ENCODE data around the gene STAMBP.

STAMBP gene

GRCh38 chr2:73844087-73844486 lies 15.3 kb downstream of the STAMBP start:
- TF ChIP-seq TARDBP (IDR thresholded peaks at IDR 0.05), result no peak
- no peak for TF ChIP-seq ZNF384 (IDR thresholded peaks at IDR 0.05)
- no peak for TF ChIP-seq FOXM1 (IDR thresholded peaks at IDR 0.05; ENCODE audit: borderline replicate concordance)
- TF ChIP-seq FOXK2 (IDR thresholded peaks at IDR 0.05), result no peak
- no peak for TF ChIP-seq LEF1 (IDR thresholded peaks at IDR 0.05; ENCODE audit: borderline replicate concordance)
- POLR2A ChIA-PET, result no interaction called here
- DNase-seq (ENCODE audit: extremely low spot score), result no peak
- CTCF ChIA-PET, result no interaction called here

- CTCF ChIA-PET, result no interaction called here
- no peak for DNase-seq (ENCODE audit: extremely low spot score)
- POLR2A ChIA-PET, result no interaction called here
- TF ChIP-seq FOXA1 (IDR thresholded peaks at IDR 0.05) (no peak), FOXM1 (IDR thresholded peaks at IDR 0.05; ENCODE audit: borderline replicate concordance) (no peak), ARNT (IDR thresholded peaks at IDR 0.05) (no peak), ELF4 (IDR thresholded peaks at IDR 0.05) (no peak)
Measured at GRCh38 chr2:73850009-73850408, 21.2 kb downstream of the STAMBP start.

- ChIA-PET POLR2A (no interaction called here), CTCF (no interaction called here)
- no peak for TF ChIP-seq PKNOX1 (IDR thresholded peaks at IDR 0.05)
- no peak for TF ChIP-seq HDGF (IDR thresholded peaks at IDR 0.05; ENCODE audit: borderline replicate concordance)
- TF ChIP-seq ARNT (IDR thresholded peaks at IDR 0.05), result no peak
- TF ChIP-seq ELF4 (IDR thresholded peaks at IDR 0.05), result no peak
- TF ChIP-seq FOXA1 (IDR thresholded peaks at IDR 0.05), result no peak
- TF ChIP-seq NFRKB (IDR thresholded peaks at IDR 0.05), result no peak
- TF ChIP-seq SP1 (IDR thresholded peaks at IDR 0.05), result no peak
- no peak for TF ChIP-seq LEF1 (IDR thresholded peaks at IDR 0.05; ENCODE audit: borderline replicate concordance)
- TF ChIP-seq FOXM1 (IDR thresholded peaks at IDR 0.05; ENCODE audit: borderline replicate concordance), result no peak
- TF ChIP-seq ZNF384 (IDR thresholded peaks at IDR 0.05), result no peak
- TF ChIP-seq FOXK2 (IDR thresholded peaks at IDR 0.05), result no peak
- no peak for TF ChIP-seq TARDBP (IDR thresholded peaks at IDR 0.05)
- no peak for TF ChIP-seq BHLHE40 (IDR thresholded peaks at IDR 0.05; ENCODE audit: borderline replicate concordance)
- no peak for TF ChIP-seq L3MBTL2 (conservative IDR thresholded peaks at IDR 0.05)
- TF ChIP-seq CTBP1 (IDR thresholded peaks at IDR 0.05; ENCODE audit: borderline replicate concordance), result no peak
- no peak for TF ChIP-seq SUZ12 (IDR thresholded peaks at IDR 0.05)
- DNase-seq (ENCODE audit: extremely low spot score), result peak; percentile 20
Measured at GRCh38 chr2:73851274-73851673, 22.5 kb downstream of the STAMBP start.

GRCh38 chr2:73852020-73852419 lies 23.3 kb downstream of the STAMBP start:
- no peak for DNase-seq (ENCODE audit: extremely low spot score)
- CTCF ChIA-PET, result no interaction called here
- TF ChIP-seq BHLHE40 (IDR thresholded peaks at IDR 0.05; ENCODE audit: borderline replicate concordance), result no peak
- POLR2A ChIA-PET, result no interaction called here

GRCh38 chr2:73855526-73855925 lies 26.8 kb downstream of the STAMBP start:
- ChIA-PET POLR2A (no interaction called here), CTCF (interaction anchor here (0.8 kb wide), 1 partner anchor 32 kb away, joined by 6 read pairs; no protein-coding TSS in a partner anchor)
- no peak for DNase-seq (ENCODE audit: extremely low spot score)
- TF ChIP-seq FOXM1 (IDR thresholded peaks at IDR 0.05; ENCODE audit: borderline replicate concordance) (no peak), HDGF (IDR thresholded peaks at IDR 0.05; ENCODE audit: borderline replicate concordance) (no peak), LEF1 (IDR thresholded peaks at IDR 0.05; ENCODE audit: borderline replicate concordance) (no peak), L3MBTL2 (conservative IDR thresholded peaks at IDR 0.05) (no peak), NFRKB (IDR thresholded peaks at IDR 0.05) (no peak), ARNT (IDR thresholded peaks at IDR 0.05) (no peak), ELF4 (IDR thresholded peaks at IDR 0.05) (no peak), PKNOX1 (IDR thresholded peaks at IDR 0.05) (no peak), FOXA1 (IDR thresholded peaks at IDR 0.05) (no peak), ZNF384 (IDR thresholded peaks at IDR 0.05) (no peak), SUZ12 (IDR thresholded peaks at IDR 0.05) (no peak), BHLHE40 (IDR thresholded peaks at IDR 0.05; ENCODE audit: borderline replicate concordance) (no peak), CTBP1 (IDR thresholded peaks at IDR 0.05; ENCODE audit: borderline replicate concordance) (no peak), TARDBP (IDR thresholded peaks at IDR 0.05) (no peak), SP1 (IDR thresholded peaks at IDR 0.05) (no peak), FOXK2 (IDR thresholded peaks at IDR 0.05) (no peak)

GRCh38 chr2:73856214-73856613 lies 27.5 kb downstream of the STAMBP start:
- no peak for DNase-seq (ENCODE audit: extremely low spot score)
- POLR2A ChIA-PET, result no interaction called here
- CTCF ChIA-PET, result interaction anchor here (0.5 kb wide), 1 partner anchor 102 kb away, joined by 3 read pairs; no protein-coding TSS in a partner anchor
- TF ChIP-seq FOXA1 (IDR thresholded peaks at IDR 0.05) (no peak), ARNT (IDR thresholded peaks at IDR 0.05) (no peak), FOXM1 (IDR thresholded peaks at IDR 0.05; ENCODE audit: borderline replicate concordance) (no peak)

- no peak for DNase-seq (ENCODE audit: extremely low spot score)
- ChIA-PET POLR2A (no interaction called here), CTCF (no interaction called here)
- TF ChIP-seq CTBP1 (IDR thresholded peaks at IDR 0.05; ENCODE audit: borderline replicate concordance) (no peak), ARNT (IDR thresholded peaks at IDR 0.05) (no peak), FOXK2 (IDR thresholded peaks at IDR 0.05) (no peak), PKNOX1 (IDR thresholded peaks at IDR 0.05) (no peak)
Measured at GRCh38 chr2:73859721-73860586, 31.2 kb downstream of the STAMBP start.
